Measurements from ENCODE around the gene ADAM19.

ADAM19 gene

GRCh38 chr5:157494178-157494832 lies 81.3 kb downstream of the ADAM19 start:
- Histone ChIP-seq H2AFZ (ENCODE audit: low read depth, low read length) (no peak overlapping the region), H3K36me3 (ENCODE audit: insufficient read depth, low read length) (peaks cover 4% of the 10 kb centered on the region; the same call in 1 of the 2 replicates), H4K20me1 (ENCODE audit: insufficient read depth, low read length) (no peaks in the 10 kb centered on the region), H3K79me2 (ENCODE audit: insufficient read depth, low read length) (no peaks in the 10 kb centered on the region), H3K9ac (ENCODE audit: low read depth, low read length) (no peak overlapping the region), H3K4me2 (ENCODE audit: insufficient read depth, low read length) (no peak overlapping the region), H3K9me3 (ENCODE audit: insufficient read depth, low read length, severe bottlenecking) (no peaks in the 10 kb centered on the region), H3K4me1 (ENCODE audit: insufficient read depth, low read length) (no peaks in the 10 kb centered on the region), H3K27me3 (ENCODE audit: insufficient read depth, low read length, poor library complexity) (no peaks in the 10 kb centered on the region), H3K27ac (ENCODE audit: low read length) (no peak overlapping the region), H3K4me3 (ENCODE audit: low read depth in 1 of 2, low read length in 2 of 2) (no peak overlapping the region)
- DNase-seq, result no peak
- no peak for TF ChIP-seq EZH2 (IDR thresholded peaks at IDR 0.05; ENCODE audit: borderline replicate concordance, low read depth, low read length, severe bottlenecking)
- no peak for ATAC-seq (ENCODE audit: insufficient read depth, low read depth)

GRCh38 chr5:157492886-157493285 lies 82.7 kb downstream of the ADAM19 start:
- no peak overlapping the region for H3K4me3 ChIP-seq (ENCODE audit: low read depth in 1 of 2, low read length in 2 of 2)
- no peak overlapping the region for H3K4me2 ChIP-seq (ENCODE audit: insufficient read depth, low read length)
- no peak overlapping the region for H3K9ac ChIP-seq (ENCODE audit: low read depth, low read length)
- DNase-seq (no peak), ATAC-seq (ENCODE audit: insufficient read depth, low read depth) (no peak)
- H3K27ac ChIP-seq (ENCODE audit: low read length), result no peak overlapping the region
- no peaks in the 10 kb centered on the region for H3K27me3 ChIP-seq (ENCODE audit: insufficient read depth, low read length, poor library complexity)
- TF ChIP-seq CTCF (IDR thresholded peaks at IDR 0.05; ENCODE audit: borderline replicate concordance, extremely low read depth, low read length, poor library complexity, severe bottlenecking), result no peak
- no peak for TF ChIP-seq EZH2 (IDR thresholded peaks at IDR 0.05; ENCODE audit: borderline replicate concordance, low read depth, low read length, severe bottlenecking)
- no peak overlapping the region for H2AFZ ChIP-seq (ENCODE audit: low read depth, low read length)
- peaks cover 4% of the 10 kb centered on the region; the same call in 1 of the 2 replicates for H3K36me3 ChIP-seq (ENCODE audit: insufficient read depth, low read length)
- no peaks in the 10 kb centered on the region for H4K20me1 ChIP-seq (ENCODE audit: insufficient read depth, low read length)
- H3K9me3 ChIP-seq (ENCODE audit: insufficient read depth, low read length, severe bottlenecking), result no peaks in the 10 kb centered on the region
- no peaks in the 10 kb centered on the region for H3K79me2 ChIP-seq (ENCODE audit: insufficient read depth, low read length)
- no peaks in the 10 kb centered on the region for H3K4me1 ChIP-seq (ENCODE audit: insufficient read depth, low read length)

GRCh38 chr5:157491471-157491995 lies 84.0 kb downstream of the ADAM19 start:
- H3K4me1 ChIP-seq (ENCODE audit: insufficient read depth, low read length), result no peaks in the 10 kb centered on the region
- H3K27ac ChIP-seq (ENCODE audit: low read length), result no peak overlapping the region
- no peaks in the 10 kb centered on the region for H3K27me3 ChIP-seq (ENCODE audit: insufficient read depth, low read length, poor library complexity)
- TF ChIP-seq EZH2 (IDR thresholded peaks at IDR 0.05; ENCODE audit: borderline replicate concordance, low read depth, low read length, severe bottlenecking) (no peak), CTCF (IDR thresholded peaks at IDR 0.05; ENCODE audit: borderline replicate concordance, extremely low read depth, low read length, poor library complexity, severe bottlenecking) (no peak)
- no peak overlapping the region for H3K4me3 ChIP-seq (ENCODE audit: low read depth in 1 of 2, low read length in 2 of 2)
- H3K36me3 ChIP-seq (ENCODE audit: insufficient read depth, low read length), result peaks cover 4% of the 10 kb centered on the region; the same call in 1 of the 2 replicates
- DNase-seq, result no peak
- no peak overlapping the region for H3K4me2 ChIP-seq (ENCODE audit: insufficient read depth, low read length)
- no peaks in the 10 kb centered on the region for H4K20me1 ChIP-seq (ENCODE audit: insufficient read depth, low read length)
- no peak overlapping the region for H2AFZ ChIP-seq (ENCODE audit: low read depth, low read length)
- no peaks in the 10 kb centered on the region for H3K79me2 ChIP-seq (ENCODE audit: insufficient read depth, low read length)
- ATAC-seq (ENCODE audit: insufficient read depth, low read depth), result no peak
- H3K9ac ChIP-seq (ENCODE audit: low read depth, low read length), result no peak overlapping the region
- H3K9me3 ChIP-seq (ENCODE audit: insufficient read depth, low read length, severe bottlenecking), result no peaks in the 10 kb centered on the region

- Histone ChIP-seq H3K4me1 (ENCODE audit: insufficient read depth, low read length) (no peaks in the 10 kb centered on the region), H3K79me2 (ENCODE audit: insufficient read depth, low read length) (no peaks in the 10 kb centered on the region), H2AFZ (ENCODE audit: low read depth, low read length) (no peak overlapping the region), H4K20me1 (ENCODE audit: insufficient read depth, low read length) (no peaks in the 10 kb centered on the region), H3K27ac (ENCODE audit: low read length) (no peak overlapping the region), H3K4me2 (ENCODE audit: insufficient read depth, low read length) (no peak overlapping the region), H3K9me3 (ENCODE audit: insufficient read depth, low read length, severe bottlenecking) (no peaks in the 10 kb centered on the region), H3K4me3 (ENCODE audit: low read depth in 1 of 2, low read length in 2 of 2) (no peak overlapping the region), H3K36me3 (ENCODE audit: insufficient read depth, low read length) (peaks cover 9% of the 10 kb centered on the region; the same call in 1 of the 2 replicates), H3K9ac (ENCODE audit: low read depth, low read length) (no peak overlapping the region), H3K27me3 (ENCODE audit: insufficient read depth, low read length, poor library complexity) (no peaks in the 10 kb centered on the region)
- ATAC-seq (ENCODE audit: insufficient read depth, low read depth), result no peak
- DNase-seq, result no peak
- TF ChIP-seq EZH2 (IDR thresholded peaks at IDR 0.05; ENCODE audit: borderline replicate concordance, low read depth, low read length, severe bottlenecking) (no peak), CTCF (IDR thresholded peaks at IDR 0.05; ENCODE audit: borderline replicate concordance, extremely low read depth, low read length, poor library complexity, severe bottlenecking) (no peak)
Observed at GRCh38 chr5:157487358-157487757, 88.2 kb downstream of the ADAM19 start.

All from DND-41 (cell line).